Measurements from ENCODE around the gene OR7G3.

OR7G3 gene

GRCh38 chr19:9078651-9079050, 48.1 kb downstream of the OR7G3 start:
- TF ChIP-seq EZH2phosphoT487 (IDR thresholded peaks at IDR 0.05; ENCODE audit: borderline replicate concordance) (no peak), CTCF (conservative IDR thresholded peaks at IDR 0.05; ENCODE audit: low read length) (no peak)
- H3K79me2 ChIP-seq (ENCODE audit: insufficient read depth, low read length), result no peaks in the 10 kb centered on the region
- H3K9ac ChIP-seq (ENCODE audit: low read depth, low read length, poor library complexity, severe bottlenecking), result no peak overlapping the region
- no peaks in the 10 kb centered on the region for H3K4me1 ChIP-seq (ENCODE audit: insufficient read depth, low read length, poor library complexity, severe bottlenecking)
- no peaks in the 10 kb centered on the region for H3F3A ChIP-seq (ENCODE audit: low read depth)
- H3K36me3 ChIP-seq (ENCODE audit: insufficient read depth, low read length), result no peaks in the 10 kb centered on the region
- no peaks in the 10 kb centered on the region for H3K9me2 ChIP-seq (replicated peaks; ENCODE audit: low read depth, low read length)
- no peaks in the 10 kb centered on the region for H4K20me1 ChIP-seq (ENCODE audit: insufficient read depth, low read length, poor library complexity, severe bottlenecking)
- H3K4me2 ChIP-seq (ENCODE audit: low read depth, low read length, poor library complexity, severe bottlenecking), result no peak overlapping the region
- no peak overlapping the region for H2AFZ ChIP-seq (ENCODE audit: low read length)
- H3K4me3 ChIP-seq (ENCODE audit: low read length, poor library complexity, severe bottlenecking), result no peak overlapping the region
- H3K27me3 ChIP-seq (ENCODE audit: insufficient read depth, low read length, poor library complexity, severe bottlenecking), result no peaks in the 10 kb centered on the region
- no peaks in the 10 kb centered on the region for H3K9me3 ChIP-seq (ENCODE audit: insufficient read depth, low read depth, low read length)

- H3K9ac ChIP-seq (ENCODE audit: low read depth, low read length, poor library complexity, severe bottlenecking), result no peak overlapping the region
- no peaks in the 10 kb centered on the region for H3K4me1 ChIP-seq (ENCODE audit: insufficient read depth, low read length, poor library complexity, severe bottlenecking)
- H3K9me2 ChIP-seq (replicated peaks; ENCODE audit: low read depth, low read length), result no peaks in the 10 kb centered on the region
- H2AFZ ChIP-seq (ENCODE audit: low read length), result no peak overlapping the region
- H3K4me3 ChIP-seq (ENCODE audit: low read length, poor library complexity, severe bottlenecking), result no peak overlapping the region
- no peaks in the 10 kb centered on the region for H4K20me1 ChIP-seq (ENCODE audit: insufficient read depth, low read length, poor library complexity, severe bottlenecking)
- no peaks in the 10 kb centered on the region for H3K36me3 ChIP-seq (ENCODE audit: insufficient read depth, low read length)
- H3K79me2 ChIP-seq (ENCODE audit: insufficient read depth, low read length), result no peaks in the 10 kb centered on the region
- TF ChIP-seq EZH2phosphoT487 (IDR thresholded peaks at IDR 0.05; ENCODE audit: borderline replicate concordance) (no peak), CTCF (conservative IDR thresholded peaks at IDR 0.05; ENCODE audit: low read length) (no peak)
- no peaks in the 10 kb centered on the region for H3K9me3 ChIP-seq (ENCODE audit: insufficient read depth, low read depth, low read length)
- no peaks in the 10 kb centered on the region for H3F3A ChIP-seq (ENCODE audit: low read depth)
- H3K27me3 ChIP-seq (ENCODE audit: insufficient read depth, low read length, poor library complexity, severe bottlenecking), result no peaks in the 10 kb centered on the region
- no peak overlapping the region for H3K4me2 ChIP-seq (ENCODE audit: low read depth, low read length, poor library complexity, severe bottlenecking)
These were observed 49.8 kb downstream of the OR7G3 start for GRCh38 chr19:9076901-9077300.
